HG03064 (cell line): ENCODE measurements around the gene PRPSAP1.
A peak's percentile ranks its signal among the peaks of the same experiment; 100 is the strongest.

ENCODE experiments used
- ATAC-seq: cut with Tn5 transposase; IDR thresholded peaks from one replicate; pipeline ENCODE4 v1.9.1; 2021; ENCODE audit warnings: low read depth; ENCODE audit not compliant: unreplicated experiment

PRPSAP1 gene

GRCh38 chr17:76279742-76280287 lies 73.9 kb downstream of the PRPSAP1 start:
- no peak for ATAC-seq

GRCh38 chr17:76278952-76279741 lies 74.6 kb downstream of the PRPSAP1 start:
- ATAC-seq, result no peak

DNA sequence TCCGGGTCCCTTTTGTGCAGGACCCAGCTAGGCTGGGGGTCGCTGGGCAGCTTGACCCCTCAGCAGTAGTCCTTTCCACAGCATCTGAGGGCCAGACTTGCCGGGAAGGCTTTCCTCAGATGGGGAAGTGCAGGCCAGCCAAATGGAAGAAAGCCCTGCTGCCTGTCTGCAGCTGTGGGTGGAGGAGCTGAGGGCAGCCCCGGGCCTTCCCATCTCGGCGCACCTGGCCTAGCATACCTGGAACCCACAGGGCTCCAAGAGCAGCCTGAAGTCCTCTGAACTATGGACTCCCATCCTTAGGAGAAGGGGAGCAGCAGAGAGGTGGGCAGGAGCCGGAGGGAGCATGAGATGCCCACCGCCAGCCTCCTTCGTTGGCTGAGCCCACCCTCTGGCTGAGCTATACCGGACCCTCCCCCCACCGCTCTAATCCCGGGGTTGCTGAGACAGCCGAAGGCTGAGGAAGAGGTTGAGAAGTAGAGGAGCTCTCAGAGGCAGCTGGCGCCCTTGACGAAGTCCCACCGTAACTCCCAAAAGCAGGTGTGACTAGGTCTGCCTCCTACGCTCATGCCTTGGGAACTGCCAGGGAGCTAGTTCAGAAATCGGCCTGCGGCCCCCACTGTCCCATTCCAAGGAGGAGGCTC lies 75.3 kb downstream of the PRPSAP1 start:
- ATAC-seq, result no peak

GRCh38 chr17:76277300-76278267 lies 76.1 kb downstream of the PRPSAP1 start:
- ATAC-seq, result no peak

- ATAC-seq, result no peak
Measured at GRCh38 chr17:76276461-76277299, 77.0 kb downstream of the PRPSAP1 start.

DNA sequence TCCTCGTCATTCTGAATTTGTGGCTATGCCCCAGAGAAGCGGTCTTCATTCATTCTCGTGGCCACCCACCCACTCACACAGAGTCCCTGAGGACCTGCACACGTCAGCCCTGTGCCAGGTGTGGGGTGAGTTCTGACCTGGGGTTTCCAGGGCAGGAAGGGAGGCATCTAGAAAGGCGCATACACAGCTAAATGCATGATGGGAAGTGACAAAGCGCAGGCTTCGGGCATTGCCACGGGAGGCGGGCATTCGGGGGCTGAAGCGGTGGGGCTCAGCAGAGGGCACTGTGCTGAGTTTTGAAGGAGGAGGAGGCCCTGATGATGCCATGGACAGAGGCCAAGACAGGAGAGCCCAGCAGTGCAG lies 77.7 kb downstream of the PRPSAP1 start:
- ATAC-seq, result no peak

DNA sequence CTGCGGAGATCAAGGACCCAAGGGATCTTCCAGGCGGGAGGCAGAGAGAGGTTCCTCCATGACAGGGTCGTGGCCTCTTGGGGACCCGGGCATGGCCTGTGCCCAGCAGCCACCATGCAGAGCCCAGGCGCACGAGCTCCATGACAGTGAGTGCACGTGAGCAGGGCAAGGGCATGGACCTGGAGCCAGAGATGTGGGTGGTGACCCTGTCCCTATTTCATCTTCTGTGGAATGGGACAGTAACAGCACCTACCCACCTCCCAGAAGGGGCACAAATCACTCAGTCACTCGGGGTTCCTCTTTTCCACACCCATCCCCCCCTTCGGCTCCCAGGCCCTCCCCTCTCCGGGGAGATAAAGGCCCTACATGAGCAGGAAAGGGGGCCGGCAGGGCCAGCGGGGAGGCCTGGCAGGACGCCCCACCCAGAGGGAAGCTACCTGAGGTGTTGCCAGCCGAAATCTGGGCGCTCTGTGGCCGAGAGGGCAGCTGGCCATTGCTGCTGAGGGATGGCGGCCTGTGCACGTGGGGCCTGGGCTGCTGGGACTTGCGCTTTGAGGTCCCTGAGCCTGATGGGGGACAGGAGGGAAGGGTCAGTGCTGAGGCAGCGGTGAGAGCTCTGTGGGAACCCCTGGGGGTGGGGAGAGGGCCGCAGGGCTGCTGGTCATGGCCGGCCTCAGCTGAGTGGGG lies 78.2 kb downstream of the PRPSAP1 start:
- ATAC-seq, result no peak

DNA sequence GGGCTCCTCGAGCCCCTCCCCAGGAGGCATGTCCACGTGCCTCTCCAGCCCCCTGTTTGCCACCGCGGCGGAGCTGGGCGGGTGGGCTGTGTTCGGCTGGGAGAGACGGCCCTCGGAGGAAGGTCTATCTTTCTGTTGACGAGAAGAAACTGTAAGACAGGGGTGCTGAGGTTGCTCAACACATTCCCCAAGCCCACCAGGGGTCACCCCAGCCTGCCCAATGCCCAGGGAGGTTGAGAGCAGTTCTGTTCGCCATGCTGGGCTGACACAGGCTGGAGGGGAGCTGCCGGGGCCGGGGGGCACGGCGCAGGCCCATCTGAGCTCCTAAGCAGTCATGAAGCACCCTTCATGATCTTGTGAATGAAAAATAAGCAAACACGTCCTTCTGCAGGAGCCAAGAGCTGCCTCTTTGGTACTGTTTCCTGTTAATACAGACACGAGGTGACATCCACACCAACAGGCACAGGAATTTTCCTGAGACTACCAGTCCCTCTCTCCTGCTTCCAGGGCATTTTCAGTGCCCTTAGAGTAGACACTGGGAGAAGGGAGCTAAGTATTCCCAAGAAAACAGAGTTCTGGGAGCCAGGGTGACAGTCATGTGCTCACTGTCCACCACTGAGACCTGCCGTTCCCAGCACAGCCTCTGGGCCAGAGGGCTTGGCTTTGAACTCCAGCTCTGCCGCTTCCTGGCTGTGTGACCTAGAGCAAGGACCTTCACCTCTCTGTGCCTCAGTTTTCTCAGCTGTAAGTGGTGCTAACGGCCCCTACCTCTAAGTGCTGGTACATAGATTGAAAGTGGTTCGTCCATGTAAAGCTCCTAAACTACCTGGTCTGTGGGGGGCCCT lies 79.4 kb downstream of the PRPSAP1 start:
- ATAC-seq, result no peak

GRCh38 chr17:76273445-76274111 lies 80.1 kb downstream of the PRPSAP1 start:
- no peak for ATAC-seq

- peak; percentile 7 for ATAC-seq
Measured at GRCh38 chr17:76272541-76273444, 80.9 kb downstream of the PRPSAP1 start.

DNA sequence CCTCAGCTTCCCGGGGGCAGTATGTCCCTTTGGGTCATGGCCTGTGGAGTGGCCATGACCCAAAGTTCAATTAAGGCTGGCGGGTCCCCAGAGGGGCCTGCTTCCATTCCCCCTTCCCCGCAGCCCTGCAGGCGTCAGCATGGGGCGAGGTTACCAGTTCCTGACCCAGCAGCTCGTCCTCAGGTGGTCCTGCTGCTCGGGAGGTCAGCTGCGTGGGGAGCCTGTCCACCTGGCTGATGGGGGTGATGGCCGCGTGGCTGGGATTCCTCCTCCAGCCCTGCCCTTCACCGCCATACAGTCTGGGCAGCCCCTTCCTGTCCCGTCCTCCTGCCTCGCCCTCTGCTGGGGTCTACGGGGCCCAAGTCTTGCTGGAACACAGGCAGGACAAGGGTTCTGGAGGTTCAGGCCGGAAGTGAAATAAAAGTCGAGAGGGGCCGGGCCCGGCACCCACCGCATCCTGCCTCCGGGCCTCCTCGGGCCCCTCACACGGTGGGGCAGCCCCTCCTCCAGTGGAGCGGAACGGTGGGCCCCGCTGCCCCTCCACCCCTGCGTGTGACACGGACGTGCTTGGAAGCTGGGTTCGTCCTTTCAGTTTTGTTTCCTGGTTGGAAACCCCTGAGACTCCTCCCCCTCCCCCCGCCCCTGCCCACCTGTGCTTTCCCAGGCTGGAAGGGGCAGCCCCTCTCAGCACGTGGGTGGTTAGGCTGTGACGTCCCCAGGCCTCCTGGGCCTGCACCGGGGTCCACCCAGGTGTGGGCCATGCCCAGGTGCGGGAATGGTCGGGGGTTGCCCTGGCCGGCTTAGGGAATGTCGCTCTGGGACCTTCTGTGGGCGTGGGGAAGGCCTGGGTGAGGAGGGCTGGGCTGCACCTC lies 81.8 kb downstream of the PRPSAP1 start:
- peak; percentile 39 for ATAC-seq

DNA sequence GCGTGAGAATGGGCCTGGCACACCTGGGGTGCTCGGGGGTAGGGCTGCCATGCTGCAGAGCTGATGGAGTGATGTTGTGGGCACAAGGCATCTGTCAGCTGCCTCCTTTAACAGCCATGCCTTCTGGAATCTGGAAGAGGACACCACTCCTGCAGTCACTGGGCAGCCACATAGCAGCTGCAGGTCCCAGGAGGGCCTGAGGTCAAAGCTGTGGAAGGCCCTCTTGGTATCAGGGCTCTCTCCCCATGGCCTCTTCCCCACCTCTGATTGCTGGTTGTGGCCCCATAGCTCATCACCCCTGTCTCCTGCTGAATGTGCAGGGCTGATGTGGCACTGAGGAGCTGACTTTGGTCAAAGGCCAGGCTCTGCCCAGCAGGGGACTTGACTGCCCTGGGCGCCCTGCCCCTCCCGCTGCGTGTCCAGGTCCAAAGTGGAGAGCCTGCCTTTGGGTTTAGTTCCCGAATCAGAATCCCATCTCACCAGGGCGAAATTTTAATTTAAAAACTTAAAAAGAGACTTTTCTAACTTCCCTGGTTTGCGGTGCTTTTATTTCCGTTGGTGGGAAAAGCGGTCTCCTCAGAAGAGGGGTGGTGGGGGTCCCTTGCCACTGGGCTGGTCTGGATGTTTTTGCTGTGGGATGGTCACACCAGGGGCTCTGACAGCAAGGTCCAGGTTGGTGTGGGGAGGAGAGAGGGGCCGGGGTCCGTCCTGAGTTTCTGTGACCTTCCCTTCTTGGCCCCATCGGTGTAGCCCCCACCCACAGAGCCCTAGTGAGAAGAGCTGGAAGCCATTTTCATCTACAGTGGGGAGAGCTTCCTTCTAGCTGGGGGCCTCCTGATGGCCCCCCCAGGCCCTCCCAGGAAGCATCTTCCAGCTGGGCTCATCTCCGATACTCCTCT lies 82.7 kb downstream of the PRPSAP1 start:
- no peak for ATAC-seq

DNA sequence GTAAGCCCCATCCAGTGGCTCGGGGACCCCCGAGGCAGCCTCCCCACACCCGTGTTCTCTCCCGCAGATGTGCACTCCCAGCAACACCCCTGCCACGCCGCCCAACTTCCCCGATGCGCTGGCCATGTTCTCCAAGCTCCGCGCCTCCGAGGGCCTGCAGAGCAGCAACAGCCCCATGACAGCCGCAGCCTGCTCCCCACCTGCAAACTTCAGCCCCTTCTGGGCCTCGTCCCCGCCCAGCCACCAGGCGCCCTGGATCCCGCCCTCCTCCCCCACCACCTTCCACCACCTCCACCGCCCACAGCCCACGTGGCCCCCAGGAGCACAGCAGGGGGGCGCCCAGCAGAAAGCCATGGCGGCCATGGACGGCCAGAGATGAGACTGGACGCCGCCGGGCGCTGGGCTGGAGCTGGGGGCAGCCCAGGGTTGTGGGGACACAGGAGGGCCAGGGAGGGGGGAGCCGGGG lies 83.6 kb downstream of the PRPSAP1 start:
- ATAC-seq, result no peak

GRCh38 chr17:76268991-76269981 lies 84.4 kb downstream of the PRPSAP1 start:
- ATAC-seq, result no peak
